GM15510 (cell line): Measurements from ENCODE around the gene CHST4.

Experiments
- POLR2A ChIP-seq: IDR thresholded peaks from 3 replicates; pipeline ENCODE4 v1.6.1; 2011; ENCODE audit warnings: borderline replicate concordance; ENCODE audit not compliant: insufficient read length; ENCODE audit errors: extremely low read depth

The CHST4 gene

GRCh38 chr16:71584543-71585317 is 58.5 kb downstream of the CHST4 start:
- no peak for TF ChIP-seq POLR2A

GRCh38 chr16:71585318-71585703 is 59.1 kb downstream of the CHST4 start:
- no peak for TF ChIP-seq POLR2A
